Spleen (tissue), 11 donors: ENCODE data around the gene MAN1C1. TPM values are rescaled to one million over a fixed set of nuclear protein-coding genes. Genes with fewer than 3 reads are reported as not detected.

Experiments
- DNase-seq: peaks from one replicate; pipeline ENCODE4 v3.0.0-alpha.2; 2020
- H3K27ac ChIP-seq, 8 donors: fragments of 200-600 bp; sonication (generic) in 7 of 8; 1 replicate in 4 of 8; 2 replicates in 4 of 8; pipeline versions ENCODE4 v1.5.0 to v1.8.0; 2016 to 2021; ENCODE audit warnings: inconsistent platforms in 4 of 8, mild to moderate bottlenecking in 4 of 8, moderate library complexity in 1 of 8
- H3K27me3 ChIP-seq, 7 donors: fragments of 200-600 bp; sonication (generic) in 6 of 7; replicated peaks in 1 of 7; 1 replicate in 4 of 7; 2 replicates in 3 of 7; pipeline versions ENCODE4 v1.5.0 to v1.8.0; 2016 to 2021; ENCODE audit warnings: inconsistent platforms in 3 of 7, mild to moderate bottlenecking in 1 of 7
- H3K36me3 ChIP-seq, 6 donors: fragments of 200-600 bp; sonication (generic) in 5 of 6; 1 replicate in 4 of 6; 2 replicates in 2 of 6; pipeline versions ENCODE4 v1.5.0 to v1.8.0; 2016 to 2021; ENCODE audit warnings: inconsistent platforms in 2 of 6
- H3K4me1 ChIP-seq, 6 donors: fragments of 200-600 bp; sonication (generic) in 5 of 6; 1 replicate in 3 of 6; 2 replicates in 3 of 6; pipeline versions ENCODE4 v1.5.0 to v1.8.0; 2016 to 2021; ENCODE audit warnings: inconsistent platforms in 3 of 6
- H3K4me3 ChIP-seq, 8 donors: fragments of 200-600 bp; sonication (generic) in 7 of 8; 1 replicate in 4 of 8; 2 replicates in 4 of 8; pipeline versions ENCODE4 v1.5.0 to v1.8.0; 2016 to 2021; ENCODE audit warnings: inconsistent platforms in 4 of 8, mild to moderate bottlenecking in 4 of 8, moderate library complexity in 2 of 8
- H3K9me3 ChIP-seq, 8 donors: fragments of 200-600 bp; sonication (generic) in 7 of 8; 1 replicate in 4 of 8; 2 replicates in 4 of 8; pipeline versions ENCODE4 v1.5.0 to v1.8.0; 2016 to 2021; ENCODE audit warnings: inconsistent platforms in 4 of 8
- CTCF ChIP-seq, 11 experiments: fragments of 200-600 bp in 7 of 11; fragments of 450-650 bp in 4 of 11; sonication (generic) in 4 of 11; IDR thresholded peaks in 8 of 11; conservative IDR thresholded peaks in 3 of 11; 1 replicate in 7 of 11; 2 replicates in 4 of 11; pipeline versions ENCODE4 v1.4.0 to v1.8.0; 2016 to 2021; ENCODE audit warnings: antibody characterized with exemption in 11 of 11, inconsistent platforms in 4 of 11, mild to moderate bottlenecking in 1 of 11
- POLR2A ChIP-seq, 3 donors: fragments of 450-650 bp; IDR thresholded peaks; one replicate each; pipeline ENCODE4 v1.5.1; 2017; ENCODE audit warnings: antibody characterized with exemption in 3 of 3, mild to moderate bottlenecking in 1 of 3
- POLR2AphosphoS5 ChIP-seq, 3 donors: sonication (generic); formaldehyde crosslinking; IDR thresholded peaks; one replicate each; pipeline ENCODE4 v1.5.1; 2017; ENCODE audit warnings: antibody characterized with exemption in 3 of 3
- WGBS, 5 donors: extraction: QIAGEN DNeasy Blood & Tissue Kit in 3 of 5; methylation state at CpG; one replicate each; pipeline versions ENCODE4 v1.1.5 to v1.1.7; 2013 to 2018; 5-methylcytosine and 5-hydroxymethylcytosine counted together
- intact Hi-C: fragments of 100-400 bp; cut with DNase I; formaldehyde crosslinking; loops from one replicate; pipeline ENCODE4 v1.15.0; 2023; ENCODE audit warnings: low total_unique reads
- polyA plus RNA-seq, 3 donors: library from polyadenylated mRNA; stranded (reverse); fragments of 200-250 nt; gene quantifications; one replicate each; pipeline ENCODE4 v1.2.1, GENCODE V29; 2013
- total RNA-seq, 7 donors: library from RNA; depleted of rRNA in 3 of 7; stranded (reverse); fragments of >200 nt in 3 of 7; fragmentation: NEBNext Ultra II Directional in 4 of 7; extraction: Animal tissue kit (Norgen Biotek cat#: 25700) in 4 of 7; gene quantifications; one replicate each; pipeline versions ENCODE4 v1.1.0 to v1.2.1, GENCODE V29; 2016 to 2021
- donor health status: healthy with polysubstance abuse.
- donor health status: DM: no; HTN: no; CAD: no; lungs with moderate emphysema.
- donor health status: DM: no; HTN: no; CAD: no.
- donor health status: Bipolar disorder and iron deficiency.
- donor health status: healthy.
- donor health status: DM: no; HTN: no; CAD: no.
- donor health status: DM: yes; HTN: yes; CAD: no.

MAN1C1 gene
- total and polyA plus RNA-seq, 10 donors = 4.6 to 54.3 (median 41.1) TPM

- H3K36me3 ChIP-seq = peaks cover 0 to 67% (median 10%) of the 10 kb centered on the region in 6 donors
- no peaks in the 10 kb centered on the region for H3K27me3 ChIP-seq
- TF ChIP-seq CTCF (IDR thresholded peaks at IDR 0.05 in 8 of 11, conservative IDR thresholded peaks at IDR 0.05 in 3 of 11) (no peak), POLR2A (IDR thresholded peaks at IDR 0.05) (no peak), POLR2AphosphoS5 (IDR thresholded peaks at IDR 0.05) (no peak)
- peaks cover 0 to 4% (median 0%) of the 10 kb centered on the region in 6 donors for H3K4me1 ChIP-seq
- DNase-seq = no peak
- intact Hi-C loops = no loop called here
- no peaks in the 10 kb centered on the region for H3K9me3 ChIP-seq
- H3K4me3 ChIP-seq = no peak overlapping the region
- 79 to 87% (median 82%) methylated on average over 11 of the region's 11 CpGs for WGBS, 5 donors
- no peak overlapping the region for H3K27ac ChIP-seq
Measured at GRCh38 chr1:25786887-25787759, 170.5 kb downstream of the MAN1C1 start.

GRCh38 chr1:25787760-25788166 lies 171.2 kb downstream of the MAN1C1 start:
- Histone ChIP-seq H3K4me3 (no peak overlapping the region), H3K4me1 (peaks cover 0 to 4% (median 0%) of the 10 kb centered on the region in 6 donors), H3K27ac (no peak overlapping the region), H3K36me3 (peaks cover 0 to 60% (median 10%) of the 10 kb centered on the region in 6 donors), H3K27me3 (no peaks in the 10 kb centered on the region), H3K9me3 (no peaks in the 10 kb centered on the region)
- TF ChIP-seq CTCF (IDR thresholded peaks at IDR 0.05 in 8 of 11, conservative IDR thresholded peaks at IDR 0.05 in 3 of 11) (no peak), POLR2A (IDR thresholded peaks at IDR 0.05) (no peak), POLR2AphosphoS5 (IDR thresholded peaks at IDR 0.05) (no peak)
- intact Hi-C loops = no loop called here
- WGBS, 5 donors = 83 to 95% (median 88%) methylated on average over 5 of the region's 5 CpGs
- no peak for DNase-seq

GRCh38 chr1:25790472-25790871 lies 173.9 kb downstream of the MAN1C1 start:
- TF ChIP-seq POLR2A (IDR thresholded peaks at IDR 0.05) (no peak), CTCF (IDR thresholded peaks at IDR 0.05 in 8 of 11, conservative IDR thresholded peaks at IDR 0.05 in 3 of 11) (no peak)
- 87 to 89% (median 87%) methylated on average over 6 of the region's 6 CpGs for WGBS, 5 donors
- intact Hi-C loops = no loop called here

GRCh38 chr1:25792115-25792514 lies 175.5 kb downstream of the MAN1C1 start:
- peaks cover 5 to 18% (median 10%) of the 10 kb centered on the region in 6 donors for H3K4me1 ChIP-seq
- no peak overlapping the region for H3K27ac ChIP-seq
- intact Hi-C loops = no loop called here
- H3K36me3 ChIP-seq = peaks cover 0 to 21% (median under 1%) of the 10 kb centered on the region in 6 donors
- no peaks in the 10 kb centered on the region for H3K9me3 ChIP-seq
- WGBS, 5 donors = 63 to 70% (median 69%) methylated on average over 4 of the region's 4 CpGs
- no peak for TF ChIP-seq POLR2AphosphoS5 (IDR thresholded peaks at IDR 0.05)
- no peak for TF ChIP-seq POLR2A (IDR thresholded peaks at IDR 0.05)
- H3K4me3 ChIP-seq = no peak overlapping the region
- no peaks in the 10 kb centered on the region for H3K27me3 ChIP-seq
- no peak for DNase-seq

More at GRCh38 chr1:25790472-25790871, 173.9 kb downstream of the MAN1C1 start:
- Histone ChIP-seq H3K36me3 (peaks cover 0 to 33% (median 6%) of the 10 kb centered on the region in 6 donors), H3K27ac (no peak overlapping the region), H3K4me3 (no peak overlapping the region), H3K4me1 (peaks cover 0 to 2% (median 0%) of the 10 kb centered on the region in 6 donors), H3K9me3 (no peaks in the 10 kb centered on the region), H3K27me3 (no peaks in the 10 kb centered on the region)
- DNase-seq = no peak
